Activated CD4-positive, alpha-beta T cell treated with anti-CD3 and anti-CD28 coated beads, Interleukin-2, amount 50 U/mL, for 4 hours (primary cell): ENCODE measurements around the gene FUNDC2.
A peak's percentile ranks its signal among the peaks of the same experiment; 100 is the strongest.

Source experiments
- DNase-seq, 2 experiments: peaks; one replicate each; pipeline ENCODE4 v3.0.0-alpha.2; 2020

The FUNDC2 gene

DNA sequence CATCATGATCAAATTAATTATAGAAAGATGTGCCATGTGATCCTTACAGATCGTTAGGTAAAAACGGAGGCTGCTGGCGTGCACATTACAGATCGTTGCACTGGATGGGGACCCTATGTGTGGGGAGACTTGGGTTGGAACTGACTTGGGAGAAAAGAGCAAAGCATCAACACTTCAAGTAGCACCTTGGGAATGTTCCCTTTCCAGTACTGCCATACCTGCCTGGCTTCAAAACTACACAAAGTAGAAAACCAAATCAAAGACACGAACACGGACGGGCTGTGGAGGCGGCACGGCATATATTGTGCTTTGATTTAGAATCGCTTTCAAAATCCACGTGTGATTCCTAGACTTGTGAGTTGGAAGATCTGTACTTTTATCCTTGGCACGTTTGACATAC is 43.4 kb downstream of the FUNDC2 start:
- no peak for DNase-seq

DNA sequence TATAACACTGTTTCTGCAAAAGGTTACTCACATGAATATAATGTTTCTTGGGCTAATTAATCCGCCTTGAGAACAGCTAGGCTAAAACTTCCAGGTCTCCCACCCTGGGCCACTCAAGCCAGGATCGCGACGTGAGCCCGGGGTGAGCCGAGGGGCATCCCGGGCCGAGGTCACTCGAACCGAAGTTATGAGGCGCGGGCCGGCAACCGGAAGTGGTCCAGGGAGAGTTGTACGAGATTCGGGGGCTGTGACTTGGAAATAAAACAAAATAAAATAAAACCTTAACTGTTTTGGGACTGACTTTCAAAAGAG is 44.0 kb downstream of the FUNDC2 start:
- no peak for DNase-seq

DNA sequence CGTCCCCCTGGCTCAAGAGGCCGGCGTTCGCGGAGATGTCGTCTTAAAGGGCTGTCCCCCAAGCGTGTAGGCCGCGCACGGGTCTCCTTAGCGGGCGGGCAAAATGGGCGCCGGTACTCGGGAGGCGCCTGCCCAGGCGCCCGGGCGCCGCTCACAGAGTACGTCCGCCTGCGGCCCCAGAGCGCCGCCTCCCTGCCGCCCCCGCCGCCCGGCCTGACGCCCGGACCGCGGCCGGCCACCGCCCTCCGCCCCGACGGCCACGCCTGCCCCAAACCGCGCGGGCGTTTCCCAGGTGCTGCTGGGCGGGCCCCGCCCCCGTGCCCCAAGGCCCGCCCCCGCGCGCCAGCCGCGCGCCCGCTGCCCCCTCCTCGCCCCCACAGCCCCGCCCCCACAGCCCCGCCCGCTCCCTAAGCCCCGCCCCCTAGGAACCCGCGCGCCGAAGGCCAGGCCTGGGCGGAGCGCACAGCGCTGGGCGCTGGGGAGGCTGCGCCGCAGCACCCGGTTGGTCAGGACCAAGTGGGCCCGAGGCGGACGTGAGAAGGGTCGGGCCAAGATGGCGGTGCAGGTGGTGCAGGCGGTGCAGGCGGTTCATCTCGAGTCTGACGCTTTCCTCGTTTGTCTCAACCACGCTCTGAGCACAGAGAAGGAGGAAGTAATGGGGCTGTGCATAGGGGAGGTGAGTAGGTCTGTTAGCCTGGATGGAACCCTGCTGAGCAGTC is 44.5 kb downstream of the FUNDC2 start, which contains the start of the genes BRCC3, CMC4 and MTCP1:
TSS of gene BRCC3 (plus strand) at position 534 of the 719 bp plus-strand sequence. CDS start at position 554, 20 bp downstream.
TSS of gene CMC4 (minus strand) at position 162 of the 719 bp plus-strand sequence. CDS start 7,113 bp downstream, outside the sequence.
TSS of gene MTCP1 (minus strand) at position 162 of the 719 bp plus-strand sequence. CDS start 5,126 bp downstream, outside the sequence.
- DNase-seq = peak; percentile 53 to 59

DNA sequence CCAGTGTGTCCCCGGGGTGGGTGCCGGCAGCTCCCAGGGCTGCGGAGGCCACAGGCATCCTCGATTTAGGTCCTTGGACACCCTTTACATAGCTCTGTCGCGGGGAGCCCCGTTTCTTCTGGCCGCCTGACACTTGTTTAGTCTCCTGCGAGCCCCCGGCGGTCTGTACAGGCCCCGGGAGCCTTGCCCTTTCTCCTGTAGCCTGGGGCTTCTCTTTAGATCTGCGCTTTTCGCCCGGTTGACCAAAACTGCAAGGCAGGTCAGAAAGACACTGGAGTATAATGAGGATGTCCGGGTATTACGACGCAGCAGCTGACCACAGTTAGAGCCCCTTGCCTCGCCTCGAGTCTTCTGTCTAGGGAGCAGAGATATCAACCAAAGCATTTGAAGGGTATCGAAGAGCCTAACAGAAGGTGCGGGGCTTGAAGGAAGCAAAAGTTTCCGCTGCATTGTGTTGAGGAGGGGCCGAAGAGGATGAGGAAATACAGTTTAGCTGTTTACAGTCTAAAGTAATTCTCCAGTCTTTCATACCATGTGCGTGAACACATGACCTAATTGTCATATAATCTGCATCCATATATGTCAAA is 45.1 kb downstream of the FUNDC2 start:
- DNase-seq = no peak

DNA sequence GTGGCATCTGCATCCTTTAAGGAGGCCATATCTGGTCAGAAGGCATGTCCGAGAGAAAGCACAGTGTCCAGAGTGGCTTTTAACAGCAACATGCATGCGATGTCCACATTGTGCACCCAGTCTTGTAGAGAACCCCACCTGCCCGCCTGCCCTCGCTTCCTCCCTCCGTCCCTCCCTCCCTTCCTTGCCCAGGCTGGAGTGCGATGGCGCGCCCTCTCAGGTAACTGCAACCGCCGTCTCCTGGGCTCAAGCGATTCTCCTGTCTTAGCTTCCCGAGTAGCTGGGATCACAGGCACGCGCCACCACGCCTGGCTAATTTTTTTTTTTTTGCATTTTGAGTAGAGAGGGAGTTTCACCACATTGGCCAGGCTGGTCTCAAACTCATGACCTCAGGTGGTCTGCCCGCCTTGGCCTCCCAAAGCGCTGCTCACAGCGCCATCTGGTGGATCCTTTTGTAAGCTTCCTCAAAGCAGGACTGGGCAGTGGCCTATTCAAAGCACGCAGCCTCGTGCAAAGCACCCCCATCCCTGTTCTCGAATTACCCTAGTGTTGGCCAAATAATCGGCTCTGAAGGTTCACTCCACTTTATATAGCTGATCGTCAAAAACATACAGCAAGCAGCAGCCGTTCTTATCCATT is 59.7 kb downstream of the FUNDC2 start:
- DNase-seq = peak; percentile 21 to 25

DNA sequence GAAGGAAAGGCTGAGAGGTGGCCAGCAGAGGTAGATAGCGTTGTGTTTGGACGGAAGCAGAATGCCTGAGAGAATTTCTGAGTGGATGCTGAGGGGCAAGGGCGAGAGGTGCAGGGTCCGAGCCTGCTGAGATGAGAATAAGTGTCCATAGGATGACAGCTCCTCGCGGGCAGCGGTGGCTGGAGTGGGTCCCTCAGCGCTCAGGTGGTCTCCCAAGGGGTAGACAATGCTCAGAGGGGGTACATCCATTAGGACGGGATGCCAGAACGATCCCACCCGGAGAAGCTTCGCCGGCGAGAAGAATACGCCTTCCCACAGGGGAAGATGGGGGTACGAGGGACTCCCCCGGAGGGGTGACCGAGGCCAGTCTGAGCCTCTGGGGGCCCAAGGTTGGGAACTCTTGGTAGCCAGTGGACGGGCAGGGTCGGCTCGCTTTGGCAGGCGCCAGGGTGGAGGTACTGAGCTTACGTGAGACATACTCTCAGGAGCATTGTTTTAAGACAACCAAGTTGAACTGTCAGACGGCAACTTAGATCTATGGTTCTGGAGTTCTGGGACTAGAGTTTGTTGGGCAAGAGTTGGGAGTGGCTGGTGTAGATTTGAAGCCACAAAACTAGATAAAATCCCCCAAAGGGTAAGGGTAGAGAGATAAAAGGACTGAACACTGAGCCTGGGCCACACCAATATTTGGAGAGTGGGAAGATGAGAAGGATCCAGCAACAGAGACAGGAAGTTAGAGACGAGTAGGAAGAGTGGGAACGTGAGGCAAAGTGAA is 60.5 kb downstream of the FUNDC2 start:
- DNase-seq = no peak

DNA sequence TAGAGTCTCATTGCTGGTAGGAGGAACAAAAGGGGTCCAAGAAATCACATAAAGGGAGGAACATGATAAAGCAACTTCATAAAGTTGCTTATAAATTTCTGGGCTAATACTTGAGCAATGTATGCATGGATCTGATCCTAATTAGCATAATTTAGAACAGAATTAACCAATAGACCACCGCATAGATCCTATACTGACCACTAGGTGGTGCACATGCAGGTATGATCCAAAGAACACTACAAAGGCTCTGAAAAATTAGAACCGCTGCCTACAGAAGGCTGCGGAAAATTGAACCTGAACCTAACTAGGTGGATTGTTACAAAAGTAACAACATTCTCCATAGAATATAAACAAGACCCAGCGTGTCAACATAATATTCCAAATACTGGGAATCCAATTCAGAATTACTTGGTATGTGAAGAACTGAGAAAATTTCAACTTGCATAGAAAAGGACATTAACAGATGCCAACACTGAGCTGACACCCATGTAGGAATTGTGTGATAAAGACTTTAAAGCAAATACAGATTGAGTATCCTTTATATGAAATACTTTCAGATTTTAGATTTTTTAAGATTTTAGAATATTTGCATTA is 67.9 kb downstream of the FUNDC2 start:
- no peak for DNase-seq

DNA sequence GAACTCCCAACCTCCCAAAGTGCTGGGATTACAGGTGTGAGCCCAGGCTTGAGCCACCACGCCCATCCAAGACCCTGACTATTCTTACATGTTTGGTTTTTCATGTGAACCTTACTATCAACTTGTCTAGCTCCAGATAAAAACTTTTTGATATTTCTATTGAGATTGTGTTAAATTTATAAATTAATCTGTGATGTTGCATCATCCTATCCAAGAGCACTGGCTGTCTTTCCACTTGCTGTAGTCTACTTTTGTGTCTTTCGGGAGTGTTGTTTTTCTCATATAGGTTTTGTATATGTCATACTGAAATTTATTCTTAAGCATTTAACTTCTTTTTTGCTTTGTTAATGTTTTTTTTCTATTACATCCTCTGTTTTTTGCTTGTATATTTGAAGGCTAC is 79.3 kb downstream of the FUNDC2 start:
- no peak for DNase-seq

DNA sequence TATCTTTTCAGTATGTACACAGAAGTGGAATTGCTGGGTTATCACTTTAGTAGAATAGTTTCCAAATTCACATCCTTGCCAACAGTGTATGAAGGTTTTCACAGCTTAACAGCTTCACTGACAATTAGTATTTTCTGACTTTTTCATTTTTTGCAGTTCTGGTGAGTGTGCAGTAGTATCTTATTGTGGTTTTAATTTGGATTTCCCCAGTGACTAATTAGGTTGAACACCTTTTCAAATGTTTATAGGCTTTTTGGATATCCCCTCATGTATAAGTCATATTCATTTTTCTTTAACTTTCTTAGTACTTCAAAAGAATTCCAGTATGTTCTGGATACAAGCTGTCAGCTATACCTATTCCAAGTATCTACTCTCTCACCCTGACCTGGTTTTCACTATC is 81.8 kb downstream of the FUNDC2 start:
- no peak for DNase-seq
